LHCN-M2 (cell line): Measurements from ENCODE around the gene TMPO. TPM values are rescaled to one million over a fixed set of nuclear protein-coding genes. Genes with fewer than 3 reads are reported as not detected.
"Not testable (repeated sequence)": the region's sequence is repeated elsewhere in the genome, so short reads cannot be mapped to it uniquely, and the experiment has no call there.

Experiments
- DNase-seq: peaks from one replicate; pipeline ENCODE4 v3.0.0-alpha.2; 2012; ENCODE audit warnings: low read depth
- total RNA-seq: library from RNA; depleted of rRNA; stranded (reverse); fragments of >200 nt; gene quantifications from 2 replicates; pipeline ENCODE4 v1.2.3, GENCODE V29; 2014

Gene TMPO
- total RNA-seq, 1 experiment from 2014 or later: 226 TPM

- DNase-seq: no peak
Observed at GRCh38 chr12:98509063-98509462, 6.3 kb upstream of the TMPO start.

GRCh38 chr12:98511806-98512205, 3.6 kb upstream of the TMPO start:
- not testable (repeated sequence) for DNase-seq

- DNase-seq: no peak
Observed at GRCh38 chr12:98513379-98514322, 1.7 kb upstream of the TMPO start.

- no peak for DNase-seq
Observed at GRCh38 chr12:98514982-98515286, 456 bp upstream of the TMPO start.

GRCh38 chr12:98516111-98516873, 902 bp downstream of the TMPO start:
- peak; percentile 92 for DNase-seq

GRCh38 chr12:98519257-98519907, 4.0 kb downstream of the TMPO start:
- DNase-seq: no peak

GRCh38 chr12:98530068-98530467, 14.7 kb downstream of the TMPO start:
- DNase-seq: no peak

- peak; percentile 69 for DNase-seq
Observed at GRCh38 chr12:98532687-98533304, 17.4 kb downstream of the TMPO start.

GRCh38 chr12:98533723-98534251, 18.4 kb downstream of the TMPO start:
- DNase-seq: no peak

GRCh38 chr12:98538031-98538430, 22.6 kb downstream of the TMPO start:
- no peak for DNase-seq

- no peak for DNase-seq
Observed at GRCh38 chr12:98543701-98544100, 28.3 kb downstream of the TMPO start.

- DNase-seq: peak; percentile 6
Observed at GRCh38 chr12:98544751-98545150, 29.4 kb downstream of the TMPO start.

- no peak for DNase-seq
Observed at GRCh38 chr12:98549371-98550110, 34.2 kb downstream of the TMPO start.

- no peak for DNase-seq
Observed at GRCh38 chr12:98551787-98552186, 36.4 kb downstream of the TMPO start.

- DNase-seq: not testable (repeated sequence)
Observed at GRCh38 chr12:98558097-98558496, 42.7 kb downstream of the TMPO start.

GRCh38 chr12:98559666-98560065, 44.3 kb downstream of the TMPO start:
- no peak for DNase-seq

- no peak for DNase-seq
Observed at GRCh38 chr12:98561846-98562245, 46.5 kb downstream of the TMPO start.

- DNase-seq: no peak
Observed at GRCh38 chr12:98572010-98572409, 56.6 kb downstream of the TMPO start.

- no peak for DNase-seq
Observed at GRCh38 chr12:98574110-98574509, 58.7 kb downstream of the TMPO start.

GRCh38 chr12:98575013-98575412, 59.6 kb downstream of the TMPO start:
- no peak for DNase-seq

GRCh38 chr12:98576795-98577194, 61.4 kb downstream of the TMPO start:
- DNase-seq: not testable (repeated sequence)
